GM18505 (cell line): Measurements from ENCODE around the gene THRB.

Source experiments
- ATAC-seq: cut with Tn5 transposase; IDR thresholded peaks from one replicate; pipeline ENCODE4 v1.9.1; 2021; ENCODE audit not compliant: unreplicated experiment
- POLR2A ChIP-seq: IDR thresholded peaks from 4 replicates; pipeline ENCODE4 v1.6.1; 2011; ENCODE audit warnings: borderline replicate concordance; ENCODE audit not compliant: insufficient read depth, insufficient read length; ENCODE audit errors: extremely low read depth

Gene THRB

DNA sequence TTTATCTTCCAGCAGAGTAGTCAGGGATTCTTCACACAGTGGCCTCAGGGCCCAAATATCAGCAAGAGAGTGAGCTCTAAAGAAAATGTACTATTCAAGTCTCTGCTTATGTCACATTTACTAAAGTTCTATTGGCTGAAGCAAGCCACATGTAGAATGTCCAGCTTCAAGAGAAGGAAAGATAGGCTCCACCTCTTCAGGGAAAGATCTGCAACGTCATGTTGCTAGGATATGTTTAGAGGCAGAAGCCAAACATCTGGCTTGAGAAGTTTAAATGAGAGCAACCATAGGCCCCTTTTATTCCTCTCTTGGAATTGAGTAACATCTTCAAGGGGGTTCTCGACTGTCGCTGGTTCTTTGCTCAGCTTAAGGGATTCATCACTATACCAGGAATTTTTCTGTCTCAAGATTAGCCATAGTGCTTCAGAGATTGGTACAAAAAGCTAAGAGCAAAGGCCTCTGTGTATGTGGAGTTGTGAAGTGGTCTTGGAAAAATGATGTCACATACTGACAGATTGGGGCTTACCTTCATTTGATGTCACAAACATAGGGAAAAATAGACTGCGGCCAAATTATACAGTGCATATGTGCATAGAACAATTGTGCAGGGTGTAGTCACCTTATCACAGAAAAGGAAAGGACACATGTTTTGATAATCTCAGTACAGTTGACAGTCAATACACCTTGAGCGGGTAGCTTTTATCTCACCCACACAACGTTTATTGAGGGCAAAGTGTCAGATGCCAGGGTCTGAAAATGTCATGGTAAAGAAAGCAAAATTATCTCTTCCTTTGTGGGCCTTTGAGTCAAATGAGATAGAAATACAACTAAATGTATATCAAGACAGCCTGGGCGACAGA is 11.3 kb upstream of the THRB start:
- no peak for TF ChIP-seq POLR2A
- ATAC-seq, result no peak

DNA sequence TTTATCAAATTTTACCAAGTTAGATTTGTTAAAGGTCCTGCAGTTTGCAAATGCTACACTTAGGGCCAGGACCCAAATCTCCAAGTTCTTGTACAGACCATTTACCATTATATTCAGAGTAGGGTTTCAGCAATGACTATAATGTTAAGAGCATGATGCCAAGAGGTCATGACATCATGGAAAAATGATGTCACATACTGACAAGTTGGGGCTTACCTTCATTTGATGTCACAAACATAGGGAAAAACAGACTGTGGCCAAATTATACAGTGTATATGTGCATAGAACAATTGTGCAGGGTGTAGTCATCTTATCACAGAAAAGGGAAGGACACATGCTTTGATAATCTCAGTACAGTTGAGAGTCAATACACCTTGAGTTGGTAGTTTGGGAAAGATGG is 10.1 kb upstream of the THRB start:
- no peak for ATAC-seq
- TF ChIP-seq POLR2A, result no peak

DNA sequence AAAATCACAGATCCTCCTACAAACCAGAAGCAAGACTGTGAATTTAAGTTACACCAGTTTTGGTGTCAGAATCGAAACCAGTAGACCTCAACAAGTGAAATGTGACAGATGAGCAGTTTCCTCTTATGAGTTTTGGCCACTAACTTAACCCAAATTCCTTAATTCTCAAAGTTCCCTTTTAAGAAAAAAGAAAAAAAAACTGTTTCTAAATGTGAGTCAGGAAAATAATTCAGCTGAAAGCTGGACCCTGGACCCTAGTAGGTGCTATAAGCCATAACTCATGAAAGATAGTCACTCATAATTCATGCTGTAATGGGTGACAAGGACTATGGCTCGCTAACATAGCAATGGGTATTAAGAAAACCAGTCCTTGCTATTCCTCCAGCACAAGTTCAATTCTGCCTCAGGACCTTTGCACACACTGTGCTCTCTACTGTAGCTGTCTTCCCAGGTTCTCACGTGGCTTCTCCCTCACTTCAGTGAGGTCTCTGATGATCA is 9.0 kb upstream of the THRB start:
- no peak for TF ChIP-seq POLR2A
- ATAC-seq, result peak; percentile 91

DNA sequence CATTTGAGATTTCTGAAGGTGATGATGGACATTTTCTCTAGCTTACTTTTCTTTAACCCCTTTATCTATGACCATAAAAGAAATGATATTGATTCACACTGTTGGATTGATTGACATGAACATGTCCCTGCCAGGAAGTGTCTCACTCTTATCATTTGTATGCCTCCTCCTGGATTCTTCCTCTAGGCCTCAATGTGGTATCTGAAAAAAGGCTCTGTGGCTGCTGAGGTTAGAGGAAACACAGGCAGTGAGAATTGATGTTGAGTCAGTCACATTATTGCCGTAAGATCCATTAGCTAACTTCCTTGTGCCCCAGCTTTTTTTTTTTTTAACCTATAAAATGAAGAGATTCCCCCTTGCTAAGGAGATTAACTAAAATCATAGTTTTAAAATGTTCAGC is 8.0 kb upstream of the THRB start:
- no peak for TF ChIP-seq POLR2A
- no peak for ATAC-seq

GRCh38 chr3:24500806-24501205 is 6.2 kb upstream of the THRB start:
- no peak for TF ChIP-seq POLR2A

DNA sequence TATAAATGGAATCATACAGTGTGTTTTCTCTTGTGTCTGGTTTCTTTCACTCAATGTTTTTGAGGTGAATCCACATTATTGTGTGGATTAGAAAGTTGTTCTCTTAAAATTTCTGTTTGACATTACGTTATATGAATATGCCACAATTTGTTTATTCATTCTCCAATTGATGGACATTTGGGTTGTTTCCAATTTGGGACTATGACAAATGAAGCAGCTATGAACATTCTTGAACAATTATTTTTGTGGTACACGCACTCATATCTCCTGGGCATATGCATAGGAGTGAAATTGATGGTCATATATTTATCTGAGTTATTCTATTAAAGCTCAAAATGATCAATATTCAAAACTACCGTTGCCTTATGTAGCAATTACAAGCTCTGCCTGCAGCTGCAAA is 5.3 kb upstream of the THRB start:
- ATAC-seq, result no peak
- TF ChIP-seq POLR2A, result no peak

More at GRCh38 chr3:24500806-24501205, 6.2 kb upstream of the THRB start:
- ATAC-seq, result no peak

DNA sequence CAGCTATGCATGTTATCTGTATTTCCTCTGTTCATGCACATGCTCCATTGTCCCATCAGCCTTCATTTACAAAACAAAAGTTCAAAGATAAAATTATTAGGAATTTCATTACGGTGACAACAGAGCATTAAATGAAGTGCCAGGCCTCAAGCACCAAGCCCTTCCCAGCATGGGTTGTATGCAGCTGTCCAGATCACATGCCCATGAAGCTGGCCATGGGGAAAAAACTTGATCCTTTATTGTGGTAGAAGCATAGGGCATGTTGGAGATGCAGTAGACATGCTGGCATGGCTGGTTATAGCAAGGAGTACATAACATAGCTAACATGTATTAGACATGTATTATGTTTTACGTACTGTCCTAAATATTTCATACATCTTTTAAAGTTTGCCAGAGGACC is 4.1 kb upstream of the THRB start:
- TF ChIP-seq POLR2A, result no peak
- no peak for ATAC-seq

- ATAC-seq, result no peak
- TF ChIP-seq POLR2A, result no peak
These were observed 3.7 kb upstream of the THRB start for GRCh38 chr3:24498391-24498790.

GRCh38 chr3:24497942-24498341 is 3.3 kb upstream of the THRB start:
- TF ChIP-seq POLR2A, result no peak
- ATAC-seq, result no peak

GRCh38 chr3:24496529-24497482 is 2.2 kb upstream of the THRB start:
- no peak for TF ChIP-seq POLR2A
- no peak for ATAC-seq

GRCh38 chr3:24495326-24495994 is 810 bp upstream of the THRB start:
- peak; percentile 5 for ATAC-seq
- TF ChIP-seq POLR2A, result no peak

GRCh38 chr3:24493746-24494617 is 668 bp downstream of the THRB start:
- no peak for ATAC-seq
- no peak for TF ChIP-seq POLR2A
